Urinary bladder (tissue), 4 donors: ENCODE results near the gene ZNF775. TPM values are rescaled to one million over a fixed set of nuclear protein-coding genes. Genes with fewer than 3 reads are reported as not detected.
"Not testable (repeated sequence)": the region's sequence is repeated elsewhere in the genome, so short reads cannot be mapped to it uniquely, and the experiment has no call there.

ENCODE experiments used
- DNase-seq: peaks from one replicate; pipeline ENCODE4 v3.0.0-alpha.2; 2015; ENCODE audit errors: extremely low spot score
- H3K27ac ChIP-seq: one replicate; pipeline ENCODE4 v1.5.1; 2013; ENCODE audit warnings: low read depth, mild to moderate bottlenecking, moderate library complexity
- H3K36me3 ChIP-seq: one replicate; pipeline ENCODE4 v1.6.1; 2013; ENCODE audit warnings: mild to moderate bottlenecking, moderate library complexity; ENCODE audit not compliant: insufficient read depth
- H3K4me1 ChIP-seq: one replicate; pipeline ENCODE4 v1.6.1; 2013; ENCODE audit warnings: mild to moderate bottlenecking, moderate library complexity; ENCODE audit not compliant: insufficient read depth
- H3K4me3 ChIP-seq: one replicate; pipeline ENCODE4 v1.5.1; 2013; ENCODE audit warnings: low read depth, low read length
- WGBS: extraction: QIAGEN DNeasy Blood & Tissue Kit; methylation state at CpG from one replicate; pipeline ENCODE4 v1.1.7; 2013; 5-methylcytosine and 5-hydroxymethylcytosine counted together
- polyA plus RNA-seq: library from polyadenylated mRNA; stranded (reverse); fragments of 200-250 nt; gene quantifications from one replicate; pipeline ENCODE4 v1.2.3, GENCODE V29; 2013
- total RNA-seq: library from RNA; depleted of rRNA; stranded (reverse); fragments of >200 nt; gene quantifications from one replicate; pipeline ENCODE4 v1.2.3, GENCODE V29; 2014
- donor health status: healthy with polysubstance abuse.
- donor health status: healthy.

The ZNF775 gene
- total and polyA plus RNA-seq, 2 donors = 5.1 to 11.6 TPM

GRCh38 chr7:150385302-150385723 is 6.2 kb downstream of the ZNF775 start:
- 81% methylated on average over 14 of the region's 14 CpGs for WGBS
- Histone ChIP-seq H3K4me3 (no peak overlapping the region), H3K27ac (no peak overlapping the region), H3K36me3 (no peaks in the 10 kb centered on the region), H3K4me1 (no peaks in the 10 kb centered on the region)
- DNase-seq = no peak

GRCh38 chr7:150385884-150386283 is 6.8 kb downstream of the ZNF775 start:
- DNase-seq, H3K4me3 ChIP-seq, H3K27ac ChIP-seq, H3K36me3 ChIP-seq, H3K4me1 ChIP-seq: not testable (repeated sequence)
- WGBS = 65% methylated on average over 6 of the region's 6 CpGs

DNA sequence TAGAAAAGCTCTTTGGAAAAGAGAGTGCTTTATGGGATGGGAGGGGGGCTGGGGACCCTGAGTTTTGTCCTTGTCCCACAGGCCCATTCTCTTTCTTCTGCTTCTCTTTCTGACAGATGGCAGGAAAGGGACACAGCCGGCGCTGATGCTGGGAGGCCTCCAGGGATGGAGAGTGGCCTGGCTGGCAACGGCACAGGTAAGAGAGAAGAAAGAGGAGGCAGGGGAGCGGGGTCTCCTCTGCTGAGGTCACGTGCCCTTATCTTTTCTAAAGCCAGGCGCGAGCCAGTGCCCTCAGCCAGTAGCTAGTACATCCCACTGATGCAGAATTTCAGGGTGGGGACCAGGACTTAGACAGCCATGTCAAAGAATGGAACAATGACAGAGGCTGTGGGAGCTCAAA is 9.2 kb downstream of the ZNF775 start:
- no peaks in the 10 kb centered on the region for H3K36me3 ChIP-seq
- no peak for DNase-seq
- H3K27ac ChIP-seq = no peak overlapping the region
- H3K4me1 ChIP-seq = no peaks in the 10 kb centered on the region
- H3K4me3 ChIP-seq = no peak overlapping the region
- whole genome bisulfite sequencing = 75% methylated on average over 7 of the region's 7 CpGs

- 57% methylated on average over 20 of the region's 20 CpGs for WGBS
- Histone ChIP-seq H3K4me1 (no peaks in the 10 kb centered on the region), H3K36me3 (no peaks in the 10 kb centered on the region), H3K27ac (no peak overlapping the region), H3K4me3 (no peak overlapping the region)
- no peak for DNase-seq
Measured at GRCh38 chr7:150388709-150389531, 9.8 kb downstream of the ZNF775 start.

DNA sequence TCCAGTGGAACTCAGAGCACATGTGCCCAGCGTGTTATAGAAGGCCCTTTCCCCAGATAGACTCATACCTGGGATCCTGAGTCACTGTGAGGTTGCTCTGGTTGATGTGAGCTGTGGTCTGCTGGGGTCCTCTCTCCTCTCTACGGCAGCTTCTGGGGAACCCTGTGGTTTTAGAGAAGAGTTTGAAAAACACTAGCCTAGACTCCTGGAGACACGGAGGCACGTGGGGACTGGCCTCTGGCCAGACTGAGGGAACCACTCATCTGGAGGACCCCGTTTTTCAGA is 10.3 kb downstream of the ZNF775 start:
- H3K36me3 ChIP-seq = no peaks in the 10 kb centered on the region
- H3K4me3 ChIP-seq = no peak overlapping the region
- no peaks in the 10 kb centered on the region for H3K4me1 ChIP-seq
- WGBS = 74% methylated on average over 5 of the region's 5 CpGs
- no peak for DNase-seq
- no peak overlapping the region for H3K27ac ChIP-seq

GRCh38 chr7:150390205-150390604 is 11.1 kb downstream of the ZNF775 start:
- no peak for DNase-seq
- WGBS = 92% methylated on average over 7 of the region's 7 CpGs

GRCh38 chr7:150393325-150393724 is 14.2 kb downstream of the ZNF775 start:
- no peak for DNase-seq

More at GRCh38 chr7:150390205-150390604, 11.1 kb downstream of the ZNF775 start:
- Histone ChIP-seq H3K4me3 (no peak overlapping the region), H3K27ac (no peak overlapping the region), H3K36me3 (no peaks in the 10 kb centered on the region), H3K4me1 (no peaks in the 10 kb centered on the region)

GRCh38 chr7:150396426-150396825 is 17.3 kb downstream of the ZNF775 start:
- WGBS = 92% methylated on average over 20 of the region's 20 CpGs
- H3K27ac ChIP-seq = no peak overlapping the region
- no peak for DNase-seq

More at GRCh38 chr7:150393325-150393724, 14.2 kb downstream of the ZNF775 start:
- Histone ChIP-seq H3K27ac (no peak overlapping the region), H3K36me3 (peaks cover 10% of the 10 kb centered on the region), H3K4me3 (no peak overlapping the region), H3K4me1 (no peaks in the 10 kb centered on the region)
- WGBS = 71% methylated on average over 3 of the region's 3 CpGs

DNA sequence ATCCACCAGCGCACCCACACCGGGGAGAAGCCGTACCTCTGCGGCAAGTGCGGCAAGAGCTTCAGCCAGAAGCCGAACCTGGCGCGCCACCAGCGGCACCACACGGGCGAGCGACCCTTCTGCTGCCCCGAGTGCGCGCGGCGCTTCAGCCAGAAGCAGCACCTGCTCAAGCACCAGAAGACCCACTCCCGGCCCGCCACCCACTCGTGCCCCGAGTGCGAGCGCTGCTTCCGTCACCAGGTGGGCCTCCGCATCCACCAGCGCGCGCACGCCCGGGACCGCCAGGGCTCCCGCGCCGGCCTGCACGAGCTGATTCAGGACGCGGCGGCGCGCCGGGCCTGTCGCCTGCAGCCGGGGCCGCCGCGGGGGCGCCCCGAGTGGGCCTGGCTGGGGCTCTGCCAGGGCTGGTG is 17.7 kb downstream of the ZNF775 start:
- Histone ChIP-seq H3K4me3 (no peak overlapping the region), H3K36me3 (peaks cover 10% of the 10 kb centered on the region), H3K27ac (no peak overlapping the region), H3K4me1 (no peaks in the 10 kb centered on the region)
- DNase-seq = no peak
- 97% methylated on average over 48 of the region's 48 CpGs for WGBS

More at GRCh38 chr7:150396426-150396825, 17.3 kb downstream of the ZNF775 start:
- peaks cover 10% of the 10 kb centered on the region for H3K36me3 ChIP-seq
- H3K4me3 ChIP-seq = no peak overlapping the region
- no peaks in the 10 kb centered on the region for H3K4me1 ChIP-seq

DNA sequence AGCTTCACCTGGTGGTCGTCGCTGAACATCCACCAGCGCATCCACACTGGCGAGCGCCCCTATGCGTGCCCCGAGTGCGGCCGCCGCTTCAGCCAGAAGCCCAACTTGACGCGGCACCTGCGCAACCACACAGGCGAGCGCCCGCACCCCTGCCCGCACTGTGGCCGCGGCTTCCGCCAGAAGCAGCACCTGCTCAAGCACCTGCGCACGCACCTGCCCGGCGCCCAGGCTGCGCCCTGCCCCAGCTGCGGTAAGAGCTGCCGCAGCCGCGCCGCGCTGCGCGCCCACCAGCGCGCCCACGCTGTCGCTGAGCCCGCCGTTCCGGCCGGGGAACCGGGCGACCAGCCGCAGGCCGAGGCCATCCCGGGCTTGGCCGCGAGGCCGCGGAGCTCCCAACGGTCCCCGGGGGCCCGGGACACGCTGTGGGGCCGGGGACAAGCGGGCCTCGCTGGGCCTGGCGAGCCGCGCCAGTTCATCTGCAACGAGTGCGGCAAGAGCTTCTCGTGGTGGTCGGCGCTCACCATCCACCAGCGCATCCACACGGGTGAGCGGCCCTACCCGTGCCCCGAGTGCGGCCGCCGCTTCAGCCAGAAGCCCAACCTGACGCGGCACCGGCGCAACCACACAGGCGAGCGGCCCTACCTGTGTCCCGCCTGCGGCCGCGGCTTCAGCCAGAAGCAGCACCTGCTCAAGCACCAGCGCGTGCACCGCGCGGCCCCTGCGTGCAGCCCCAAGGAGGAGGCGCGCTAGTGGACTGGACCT is 18.4 kb downstream of the ZNF775 start:
- Histone ChIP-seq H3K4me3 (no peak overlapping the region), H3K27ac (no peak overlapping the region), H3K36me3 (peaks cover 10% of the 10 kb centered on the region), H3K4me1 (no peaks in the 10 kb centered on the region)
- 97% methylated on average over 91 of the region's 91 CpGs for WGBS
- DNase-seq = no peak

DNA sequence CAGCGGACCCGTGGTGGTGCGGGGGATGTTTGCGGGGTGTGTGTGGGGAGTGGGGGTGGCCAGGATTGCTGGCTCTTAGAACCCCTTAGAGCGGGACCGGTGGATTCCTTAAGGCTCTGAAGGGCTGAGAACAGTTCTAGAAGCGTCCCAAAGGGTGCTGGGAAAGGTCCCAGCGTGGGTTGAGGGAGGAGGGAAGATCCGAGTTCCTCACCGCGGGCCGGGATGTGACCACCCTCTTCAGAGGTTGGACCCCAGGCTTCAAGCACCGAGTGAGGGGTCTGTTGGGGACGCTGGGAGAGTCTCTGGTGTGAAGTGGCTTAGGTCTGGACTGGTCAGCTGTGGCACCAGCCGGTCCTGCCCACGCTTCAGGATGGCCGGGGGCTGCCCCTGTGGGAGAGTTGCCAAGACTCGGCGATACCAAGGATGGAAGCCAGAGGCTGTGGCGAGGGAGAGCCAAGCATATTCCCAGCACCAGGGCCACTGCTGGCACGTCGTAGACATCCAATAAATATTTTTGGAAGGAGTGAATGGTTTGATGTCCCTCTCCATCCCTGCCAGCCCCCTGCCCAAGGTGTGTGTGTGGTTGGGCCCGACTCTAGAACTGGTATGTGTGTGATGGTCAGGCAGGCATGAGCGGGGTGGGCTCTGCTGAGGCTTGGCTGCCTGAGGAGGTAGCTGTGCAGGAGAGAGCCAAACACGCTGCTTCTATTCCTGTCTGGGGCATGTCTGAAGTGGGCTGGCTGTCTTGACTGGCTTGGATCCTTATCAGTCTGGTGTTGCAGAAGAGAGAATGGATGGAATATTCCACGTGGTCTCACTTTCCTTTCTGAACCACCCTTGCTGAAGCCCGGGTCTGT is 19.2 kb downstream of the ZNF775 start:
- H3K27ac ChIP-seq = no peak overlapping the region
- WGBS = 88% methylated on average over 27 of the region's 27 CpGs
- H3K36me3 ChIP-seq = peaks cover 10% of the 10 kb centered on the region
- DNase-seq = no peak
- no peaks in the 10 kb centered on the region for H3K4me1 ChIP-seq
- H3K4me3 ChIP-seq = no peak overlapping the region

DNA sequence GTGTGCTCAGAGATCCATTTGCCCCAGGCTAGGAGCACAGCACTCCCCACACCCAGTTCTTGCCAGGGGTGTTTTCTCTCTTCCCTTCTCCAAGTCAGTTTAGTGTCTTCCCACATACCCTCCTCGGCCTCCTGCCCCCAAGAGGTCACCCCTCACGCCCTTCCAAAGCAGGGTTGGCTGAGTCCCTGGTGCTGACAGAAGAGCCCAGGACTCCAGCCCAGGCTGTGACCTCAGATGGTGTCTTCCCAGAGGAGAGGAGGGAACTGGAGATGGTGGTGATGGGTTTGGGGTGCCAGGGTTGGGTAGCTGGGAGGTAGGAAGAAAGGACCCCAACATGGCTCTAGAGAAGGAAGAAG is 19.8 kb downstream of the ZNF775 start:
- H3K27ac ChIP-seq = no peak overlapping the region
- peaks cover 10% of the 10 kb centered on the region for H3K36me3 ChIP-seq
- no peaks in the 10 kb centered on the region for H3K4me1 ChIP-seq
- H3K4me3 ChIP-seq = no peak overlapping the region
- WGBS = 76% methylated on average over 2 of the region's 2 CpGs
- DNase-seq = no peak

DNA sequence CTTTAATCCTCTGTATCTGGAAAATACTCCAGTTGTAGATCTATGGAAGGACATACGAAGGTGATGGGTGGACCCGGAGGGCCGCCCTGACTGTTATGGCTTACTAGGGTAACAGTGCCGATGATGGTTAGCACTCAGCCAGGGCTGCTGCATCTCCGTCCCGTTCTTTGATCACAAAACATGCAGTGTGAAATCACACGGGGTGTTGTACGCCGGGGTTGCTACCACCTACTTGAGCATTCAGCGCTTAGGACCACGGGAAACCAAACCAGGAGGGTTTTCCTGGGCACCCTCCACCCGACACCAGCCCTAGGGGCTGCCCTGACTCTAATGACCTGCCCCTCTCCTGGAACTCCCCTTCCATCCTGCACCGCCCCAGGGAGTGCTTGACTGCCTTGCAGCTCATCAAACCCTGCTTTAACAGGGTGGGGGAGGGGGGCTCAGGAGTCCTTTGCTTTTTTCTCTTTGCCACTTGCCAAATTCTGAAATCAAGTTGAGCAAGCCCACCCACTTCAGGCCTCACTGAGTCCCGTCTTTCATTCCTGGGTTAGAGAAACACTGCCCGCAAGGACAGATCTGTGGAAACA is 20.4 kb downstream of the ZNF775 start:
- Histone ChIP-seq H3K36me3 (peaks cover 10% of the 10 kb centered on the region), H3K4me3 (no peak overlapping the region), H3K27ac (no peak overlapping the region), H3K4me1 (no peaks in the 10 kb centered on the region)
- WGBS = 81% methylated on average over 15 of the region's 15 CpGs
- no peak for DNase-seq
